Type B pancreatic cell (in vitro differentiated cells): ENCODE measurements around the gene RTEL1. TPM values are rescaled to one million over a fixed set of nuclear protein-coding genes. Genes with fewer than 3 reads are reported as not detected.
A peak's percentile ranks its signal among the peaks of the same experiment; 100 is the strongest.

Source experiments
- DNase-seq: peaks from one replicate; pipeline ENCODE4 v3.0.0; 2021; ENCODE audit warnings: mixed read lengths; ENCODE audit not compliant: unreplicated experiment; ENCODE audit errors: extremely low spot score
- H3K27ac Mint-ChIP-seq: 2 replicates; pipeline ENCODE4 v1.8.0; 2021; ENCODE audit warnings: mild to moderate bottlenecking, mixed read lengths
- H3K27me3 Mint-ChIP-seq: 2 replicates; pipeline ENCODE4 v1.8.0; 2021; ENCODE audit warnings: mixed read lengths
- H3K36me3 Mint-ChIP-seq: 2 replicates; pipeline ENCODE4 v1.8.0; 2021; ENCODE audit warnings: mixed read lengths
- H3K4me1 Mint-ChIP-seq: one replicate; pipeline ENCODE4 v1.8.0; 2021; ENCODE audit warnings: mixed read lengths; ENCODE audit not compliant: unreplicated experiment
- H3K4me3 Mint-ChIP-seq: 2 replicates; pipeline ENCODE4 v1.8.0; 2021; ENCODE audit warnings: mild to moderate bottlenecking, mixed read lengths
- H3K9me3 Mint-ChIP-seq: 2 replicates; pipeline ENCODE4 v1.8.0; 2021; ENCODE audit warnings: mixed read lengths
- CTCF ChIP-seq: fragments of 200-600 bp; sonication (generic); conservative IDR thresholded peaks from 2 replicates; pipeline ENCODE4 v1.5.0; 2021; ENCODE audit warnings: antibody characterized with exemption, mild to moderate bottlenecking
- total RNA-seq: library from RNA; stranded (reverse); gene quantifications from 2 replicates; pipeline ENCODE4 v1.2.1, GENCODE V29; 2021; ENCODE audit warnings: low replicate concordance

The RTEL1 gene
- total RNA-seq, 1 donor from 2014 or later = 39.2 TPM

GRCh38 chr20:63620991-63621390 lies 37.1 kb upstream of the RTEL1 start:
- Mint-ChIP-seq H3K27ac (no peak overlapping the region), H3K36me3 (peaks cover 13% of the 10 kb centered on the region), H3K4me1 (peaks cover 12% of the 10 kb centered on the region), H3K9me3 (no peaks in the 10 kb centered on the region), H3K4me3 (no peak overlapping the region), H3K27me3 (no peaks in the 10 kb centered on the region)
- no peak for TF ChIP-seq CTCF
- no peak for DNase-seq

GRCh38 chr20:63622096-63622495 lies 36.0 kb upstream of the RTEL1 start:
- DNase-seq = no peak
- no peak for TF ChIP-seq CTCF
- Mint-ChIP-seq H3K27ac (no peak overlapping the region), H3K4me1 (peaks cover 12% of the 10 kb centered on the region), H3K4me3 (no peak overlapping the region), H3K9me3 (no peaks in the 10 kb centered on the region), H3K36me3 (peaks cover 9% of the 10 kb centered on the region), H3K27me3 (no peaks in the 10 kb centered on the region)

- no peak for DNase-seq
- peak overlapping the region; percentile 40 for H3K27ac Mint-ChIP-seq
- TF ChIP-seq CTCF = no peak
- peaks cover 9% of the 10 kb centered on the region for H3K36me3 Mint-ChIP-seq
- peaks cover 12% of the 10 kb centered on the region for H3K4me1 Mint-ChIP-seq
- H3K4me3 Mint-ChIP-seq = peak overlapping the region; percentile 59
- no peaks in the 10 kb centered on the region for H3K27me3 Mint-ChIP-seq
- H3K9me3 Mint-ChIP-seq = no peaks in the 10 kb centered on the region
These were observed 35.4 kb upstream of the RTEL1 start for GRCh38 chr20:63622732-63623131.

GRCh38 chr20:63624486-63624885 lies 33.6 kb upstream of the RTEL1 start:
- Mint-ChIP-seq H3K4me1 (peaks cover 22% of the 10 kb centered on the region), H3K27ac (peak overlapping the region; percentile 40), H3K4me3 (peak overlapping the region; percentile 58), H3K9me3 (no peaks in the 10 kb centered on the region), H3K27me3 (no peaks in the 10 kb centered on the region), H3K36me3 (peaks cover 9% of the 10 kb centered on the region)
- no peak for DNase-seq
- TF ChIP-seq CTCF = no peak

GRCh38 chr20:63625771-63626423 lies 32.2 kb upstream of the RTEL1 start:
- DNase-seq = no peak
- peak overlapping the region; percentile 90 for H3K27ac Mint-ChIP-seq
- TF ChIP-seq CTCF = no peak
- no peaks in the 10 kb centered on the region for H3K9me3 Mint-ChIP-seq
- peaks cover 25% of the 10 kb centered on the region for H3K4me1 Mint-ChIP-seq
- peak overlapping the region; percentile 85 for H3K4me3 Mint-ChIP-seq
- peaks cover 9% of the 10 kb centered on the region for H3K36me3 Mint-ChIP-seq
- H3K27me3 Mint-ChIP-seq = no peaks in the 10 kb centered on the region
